ENCODE data around the gene UBTFL1.
"Not testable (repeated sequence)": the region's sequence is repeated elsewhere in the genome, so short reads cannot be mapped to it uniquely, and the experiment has no call there.

Gene UBTFL1, protein sequence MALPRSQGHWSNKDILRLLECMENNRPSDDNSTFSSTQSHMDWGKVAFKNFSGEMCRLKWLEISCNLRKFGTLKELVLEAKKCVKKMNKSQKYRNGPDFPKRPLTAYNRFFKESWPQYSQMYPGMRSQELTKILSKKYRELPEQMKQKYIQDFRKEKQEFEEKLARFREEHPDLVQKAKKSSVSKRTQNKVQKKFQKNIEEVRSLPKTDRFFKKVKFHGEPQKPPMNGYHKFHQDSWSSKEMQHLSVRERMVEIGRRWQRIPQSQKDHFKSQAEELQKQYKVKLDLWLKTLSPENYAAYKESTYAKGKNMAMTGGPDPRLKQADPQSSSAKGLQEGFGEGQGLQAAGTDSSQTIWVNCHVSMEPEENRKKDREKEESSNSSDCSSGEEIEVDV

GRCh38 chr11:90085650-90086049 is at the start of gene UBTFL1:
UBTFL1 (plus strand) TSS chr11:90085950; CDS start chr11:90085950, 0 bp downstream.
- DNase-seq: not testable (repeated sequence)

GRCh38 chr11:90051591-90052209 is 34.0 kb upstream of the UBTFL1 start:
- DNase-seq: not testable (repeated sequence)

DNA sequence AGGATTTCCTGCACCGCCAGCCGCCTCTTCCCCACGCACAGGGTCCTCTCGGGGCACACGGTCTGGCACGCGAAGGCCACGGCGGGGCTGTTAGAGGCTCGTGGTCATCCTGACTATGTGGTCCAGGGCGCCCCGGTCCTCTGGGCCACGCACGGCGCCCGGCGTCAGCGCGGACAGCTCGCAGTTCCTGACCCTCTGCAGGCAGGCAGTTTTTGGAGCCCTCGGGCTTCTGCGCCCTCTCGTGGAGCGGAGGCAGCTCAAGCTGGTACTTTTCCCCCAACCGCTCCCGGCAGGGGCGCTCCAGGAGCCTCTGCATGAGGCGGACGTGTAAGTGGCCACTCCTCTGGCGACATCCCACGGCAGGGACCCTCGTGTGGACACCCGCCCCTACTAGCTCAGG is 33.4 kb upstream of the UBTFL1 start:
- DNase-seq: peak in 1 of 2 experiments; percentile 3

DNA sequence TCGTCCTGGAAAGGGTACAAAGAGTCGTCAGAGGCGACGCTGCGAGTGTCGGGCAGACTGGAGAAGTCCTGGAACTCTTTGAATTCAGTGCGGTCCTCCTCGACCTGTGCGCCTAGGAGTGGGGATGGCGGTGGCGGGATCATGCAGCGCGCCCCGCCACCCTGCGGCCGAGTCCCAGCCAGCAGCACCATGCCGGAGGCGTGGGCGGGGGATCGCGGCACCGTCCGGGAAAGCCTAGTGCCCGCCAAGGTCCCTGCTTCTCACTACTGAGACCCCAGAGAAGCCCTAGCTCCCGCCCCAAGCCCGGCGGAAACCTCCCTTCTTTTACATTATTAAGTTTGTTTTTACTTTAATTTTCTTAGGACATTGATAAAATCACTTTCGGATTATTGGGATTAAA is 32.2 kb upstream of the UBTFL1 start:
- DNase-seq: not testable (repeated sequence)

DNA sequence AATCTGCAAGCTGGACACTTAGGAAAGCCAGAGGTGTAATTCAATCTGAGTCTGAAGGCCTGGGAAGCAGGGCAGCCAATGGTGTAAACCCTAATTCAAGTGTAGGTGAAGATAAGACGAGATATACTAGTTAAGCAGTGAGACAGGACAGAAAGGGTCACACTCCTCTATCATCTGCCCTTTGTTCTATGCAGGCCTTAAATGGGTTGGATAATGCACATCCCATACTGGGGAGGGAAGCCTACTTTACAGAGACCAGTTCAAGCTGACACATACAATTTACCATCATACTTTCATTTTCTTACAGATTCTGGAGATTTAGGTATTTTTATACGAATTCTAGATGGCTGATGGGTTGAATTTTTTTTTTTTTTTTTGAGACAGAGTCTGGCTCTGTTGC is 3.0 kb downstream of the UBTFL1 start:
- not testable (repeated sequence) for DNase-seq

DNA sequence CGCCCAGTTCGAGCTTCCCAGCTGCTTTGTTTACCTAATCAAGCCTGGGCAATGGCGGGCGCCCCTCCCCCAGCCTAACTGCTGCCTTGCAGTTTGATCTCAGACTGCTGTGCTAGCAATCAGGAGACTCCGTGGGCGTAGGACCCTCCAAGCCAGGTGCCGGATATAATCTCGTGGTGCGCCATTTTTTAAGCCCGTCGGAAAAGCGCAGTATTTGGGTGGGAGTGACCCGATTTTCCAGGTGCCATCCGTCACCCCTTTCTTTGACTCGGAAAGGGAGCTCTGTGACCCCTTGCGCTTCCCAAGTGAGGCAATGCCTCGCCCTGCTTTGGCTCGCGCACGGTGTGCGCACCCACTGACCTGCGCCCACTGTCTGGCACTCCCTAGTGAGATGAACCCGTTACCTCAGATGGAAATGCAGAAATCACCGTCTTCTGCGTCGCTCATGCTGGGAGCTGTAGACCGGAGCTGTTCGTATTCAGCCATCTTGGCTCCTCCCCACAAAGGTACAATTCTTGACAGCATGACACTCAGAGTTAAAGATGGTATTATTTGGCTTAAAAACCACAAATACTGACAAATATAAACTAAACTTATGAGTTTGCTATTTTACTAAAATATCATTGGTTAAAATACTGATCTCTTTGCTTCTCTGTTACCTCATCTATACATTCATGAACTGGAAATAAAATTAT is 9.6 kb downstream of the UBTFL1 start:
- not testable (repeated sequence) for DNase-seq

- not testable (repeated sequence) for DNase-seq
Measured at GRCh38 chr11:90098261-90098660, 12.5 kb downstream of the UBTFL1 start.

DNA sequence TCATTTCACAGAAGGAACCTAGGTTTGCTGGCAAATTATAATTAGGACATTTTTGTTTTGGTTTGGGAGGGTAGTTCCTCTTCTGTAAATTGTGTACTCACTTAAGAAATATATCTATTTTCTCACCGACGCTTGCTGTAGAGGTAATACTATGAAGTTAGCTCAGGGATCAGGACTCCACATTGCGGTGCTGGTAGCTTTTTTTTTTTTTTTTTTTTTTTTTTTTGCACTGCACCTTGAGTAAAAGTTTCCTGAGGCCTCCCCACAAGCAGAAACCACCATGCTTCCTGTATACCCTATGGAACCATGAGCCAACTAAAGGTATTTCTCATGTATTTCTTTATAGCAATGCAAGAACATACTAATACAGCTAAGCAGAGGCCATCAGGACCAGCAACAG is 14.7 kb downstream of the UBTFL1 start:
- no peak for DNase-seq

- no peak for DNase-seq
Measured at GRCh38 chr11:90113541-90113940, 27.8 kb downstream of the UBTFL1 start.

- no peak for DNase-seq
Measured at GRCh38 chr11:90120191-90120590, 34.4 kb downstream of the UBTFL1 start.

DNA sequence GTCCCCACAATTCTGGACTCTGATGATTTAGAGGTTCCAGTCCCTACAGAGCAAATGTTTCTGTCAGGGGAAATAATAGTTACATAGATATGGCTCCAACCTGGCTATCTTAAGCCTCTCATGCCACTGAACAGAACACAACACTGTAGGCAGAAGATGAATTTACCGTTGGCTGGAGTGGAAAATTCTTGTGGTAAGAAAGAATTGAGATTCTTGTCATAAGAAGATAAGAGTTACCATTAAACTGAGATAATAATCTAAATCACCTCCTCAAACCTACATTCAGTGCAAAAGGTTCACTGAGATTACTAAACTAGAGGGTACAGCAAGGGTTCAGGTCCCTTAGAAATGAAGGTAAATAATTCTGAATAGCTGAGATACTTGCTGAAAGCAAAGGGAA is 38.6 kb downstream of the UBTFL1 start:
- DNase-seq: no peak

DNA sequence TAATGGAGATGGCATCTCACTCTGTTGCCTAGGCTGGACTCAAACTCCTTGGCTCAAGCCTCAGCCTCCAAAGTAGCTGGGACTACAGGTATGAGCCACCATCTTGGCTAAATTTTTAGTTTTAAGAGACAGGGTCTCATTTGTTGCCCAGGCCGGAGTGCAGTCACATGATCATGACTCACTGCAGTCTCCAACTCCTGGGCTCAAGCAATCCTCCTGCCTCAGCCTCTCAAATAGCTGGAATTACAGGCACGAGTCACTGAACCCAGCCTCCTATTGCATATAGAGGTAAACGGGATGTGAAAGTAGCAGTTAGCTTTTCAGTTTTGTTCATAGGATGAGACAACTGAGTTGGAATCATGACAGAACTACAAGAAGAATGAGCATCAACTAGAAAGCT is 39.2 kb downstream of the UBTFL1 start:
- no peak for DNase-seq

- no peak for DNase-seq
Measured at GRCh38 chr11:90133560-90134477, 48.1 kb downstream of the UBTFL1 start.

- DNase-seq: no peak
Measured at GRCh38 chr11:90134478-90135003, 48.8 kb downstream of the UBTFL1 start, which contains the start of gene NAALAD2. NAALAD2 (plus strand) TSS chr11:90134663; CDS start chr11:90134759, 96 bp downstream.

DNA sequence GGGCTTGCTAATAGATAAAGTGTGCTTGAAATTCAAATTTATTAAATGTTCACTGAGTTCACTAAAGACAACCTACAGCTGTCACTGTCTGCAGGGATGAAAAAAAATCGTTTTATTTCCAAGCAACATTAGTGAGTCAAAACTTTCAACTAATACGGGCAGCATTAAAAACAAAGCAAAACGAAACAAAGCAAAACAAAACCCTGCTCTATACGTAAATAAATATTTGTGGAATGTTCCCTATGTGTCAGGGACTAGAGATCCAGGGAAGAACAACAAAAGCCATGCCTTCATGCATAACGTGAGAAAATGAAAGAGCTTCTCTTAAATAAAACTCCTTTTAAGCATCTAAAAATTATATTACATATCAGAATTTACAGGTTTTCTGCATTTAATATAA is 49.3 kb downstream of the UBTFL1 start:
- no peak for DNase-seq
